ENCODE measurements around the gene SLAMF1. TPM values are rescaled to one million over a fixed set of nuclear protein-coding genes. Genes with fewer than 3 reads are reported as not detected.

Gene SLAMF1
- total and polyA plus RNA-seq, 9 of the 15 experiments (the other 6 are each of a cell fraction or from before 2014, with no cell fraction given): 0.04 to 0.17 (median 0.11) TPM; not detected in 4

GRCh38 chr1:160681066-160681890 is 34.4 kb upstream of the SLAMF1 start (continued):
- TF ChIP-seq, protein P1, sequence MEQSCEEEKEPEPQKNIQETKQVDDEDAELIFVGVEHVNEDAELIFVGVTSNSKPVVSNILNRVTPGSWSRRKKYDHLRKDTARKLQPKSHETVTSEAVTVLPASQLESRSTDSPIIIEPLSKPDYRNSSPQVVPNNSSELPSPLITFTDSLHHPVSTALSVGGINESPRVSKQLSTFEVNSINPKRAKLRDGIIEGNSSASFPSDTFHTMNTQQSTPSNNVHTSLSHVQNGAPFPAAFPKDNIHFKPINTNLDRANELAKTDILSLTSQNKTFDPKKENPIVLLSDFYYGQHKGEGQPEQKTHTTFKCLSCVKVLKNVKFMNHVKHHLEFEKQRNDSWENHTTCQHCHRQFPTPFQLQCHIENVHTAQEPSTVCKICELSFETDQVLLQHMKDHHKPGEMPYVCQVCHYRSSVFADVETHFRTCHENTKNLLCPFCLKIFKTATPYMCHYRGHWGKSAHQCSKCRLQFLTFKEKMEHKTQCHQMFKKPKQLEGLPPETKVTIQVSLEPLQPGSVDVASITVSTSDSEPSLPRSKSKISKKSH (CRISPR knock-in tag; IDR thresholded peaks at IDR 0.05): no peak
- TF ChIP-seq ZNF589 (CRISPR knock-in tag; IDR thresholded peaks at IDR 0.05; ENCODE audit: low read depth) (no peak), ZNF354B (CRISPR knock-in tag; IDR thresholded peaks at IDR 0.05) (no peak), POLR2AphosphoS2 (IDR thresholded peaks at IDR 0.05; ENCODE audit: low read length) (no peak), ZKSCAN3 (CRISPR knock-in tag; IDR thresholded peaks at IDR 0.05) (no peak), ZNF76 (CRISPR knock-in tag; IDR thresholded peaks at IDR 0.05; ENCODE audit: borderline replicate concordance) (no peak), EP400 (IDR thresholded peaks at IDR 0.05) (no peak), ARID2 (IDR thresholded peaks at IDR 0.05) (no peak), ADNP (tag; IDR thresholded peaks at IDR 0.05) (no peak), NFATC3 (IDR thresholded peaks at IDR 0.05) (no peak), XRCC5 (IDR thresholded peaks at IDR 0.05; ENCODE audit: low read depth, low read length) (peak; percentile 89; the same call in 1 of the 2 replicates), ILF3 (IDR thresholded peaks at IDR 0.05; ENCODE audit: borderline replicate concordance) (no peak), ZNF780A (CRISPR knock-in tag; IDR thresholded peaks at IDR 0.05) (no peak)
- TF ChIP-seq, protein P2, sequence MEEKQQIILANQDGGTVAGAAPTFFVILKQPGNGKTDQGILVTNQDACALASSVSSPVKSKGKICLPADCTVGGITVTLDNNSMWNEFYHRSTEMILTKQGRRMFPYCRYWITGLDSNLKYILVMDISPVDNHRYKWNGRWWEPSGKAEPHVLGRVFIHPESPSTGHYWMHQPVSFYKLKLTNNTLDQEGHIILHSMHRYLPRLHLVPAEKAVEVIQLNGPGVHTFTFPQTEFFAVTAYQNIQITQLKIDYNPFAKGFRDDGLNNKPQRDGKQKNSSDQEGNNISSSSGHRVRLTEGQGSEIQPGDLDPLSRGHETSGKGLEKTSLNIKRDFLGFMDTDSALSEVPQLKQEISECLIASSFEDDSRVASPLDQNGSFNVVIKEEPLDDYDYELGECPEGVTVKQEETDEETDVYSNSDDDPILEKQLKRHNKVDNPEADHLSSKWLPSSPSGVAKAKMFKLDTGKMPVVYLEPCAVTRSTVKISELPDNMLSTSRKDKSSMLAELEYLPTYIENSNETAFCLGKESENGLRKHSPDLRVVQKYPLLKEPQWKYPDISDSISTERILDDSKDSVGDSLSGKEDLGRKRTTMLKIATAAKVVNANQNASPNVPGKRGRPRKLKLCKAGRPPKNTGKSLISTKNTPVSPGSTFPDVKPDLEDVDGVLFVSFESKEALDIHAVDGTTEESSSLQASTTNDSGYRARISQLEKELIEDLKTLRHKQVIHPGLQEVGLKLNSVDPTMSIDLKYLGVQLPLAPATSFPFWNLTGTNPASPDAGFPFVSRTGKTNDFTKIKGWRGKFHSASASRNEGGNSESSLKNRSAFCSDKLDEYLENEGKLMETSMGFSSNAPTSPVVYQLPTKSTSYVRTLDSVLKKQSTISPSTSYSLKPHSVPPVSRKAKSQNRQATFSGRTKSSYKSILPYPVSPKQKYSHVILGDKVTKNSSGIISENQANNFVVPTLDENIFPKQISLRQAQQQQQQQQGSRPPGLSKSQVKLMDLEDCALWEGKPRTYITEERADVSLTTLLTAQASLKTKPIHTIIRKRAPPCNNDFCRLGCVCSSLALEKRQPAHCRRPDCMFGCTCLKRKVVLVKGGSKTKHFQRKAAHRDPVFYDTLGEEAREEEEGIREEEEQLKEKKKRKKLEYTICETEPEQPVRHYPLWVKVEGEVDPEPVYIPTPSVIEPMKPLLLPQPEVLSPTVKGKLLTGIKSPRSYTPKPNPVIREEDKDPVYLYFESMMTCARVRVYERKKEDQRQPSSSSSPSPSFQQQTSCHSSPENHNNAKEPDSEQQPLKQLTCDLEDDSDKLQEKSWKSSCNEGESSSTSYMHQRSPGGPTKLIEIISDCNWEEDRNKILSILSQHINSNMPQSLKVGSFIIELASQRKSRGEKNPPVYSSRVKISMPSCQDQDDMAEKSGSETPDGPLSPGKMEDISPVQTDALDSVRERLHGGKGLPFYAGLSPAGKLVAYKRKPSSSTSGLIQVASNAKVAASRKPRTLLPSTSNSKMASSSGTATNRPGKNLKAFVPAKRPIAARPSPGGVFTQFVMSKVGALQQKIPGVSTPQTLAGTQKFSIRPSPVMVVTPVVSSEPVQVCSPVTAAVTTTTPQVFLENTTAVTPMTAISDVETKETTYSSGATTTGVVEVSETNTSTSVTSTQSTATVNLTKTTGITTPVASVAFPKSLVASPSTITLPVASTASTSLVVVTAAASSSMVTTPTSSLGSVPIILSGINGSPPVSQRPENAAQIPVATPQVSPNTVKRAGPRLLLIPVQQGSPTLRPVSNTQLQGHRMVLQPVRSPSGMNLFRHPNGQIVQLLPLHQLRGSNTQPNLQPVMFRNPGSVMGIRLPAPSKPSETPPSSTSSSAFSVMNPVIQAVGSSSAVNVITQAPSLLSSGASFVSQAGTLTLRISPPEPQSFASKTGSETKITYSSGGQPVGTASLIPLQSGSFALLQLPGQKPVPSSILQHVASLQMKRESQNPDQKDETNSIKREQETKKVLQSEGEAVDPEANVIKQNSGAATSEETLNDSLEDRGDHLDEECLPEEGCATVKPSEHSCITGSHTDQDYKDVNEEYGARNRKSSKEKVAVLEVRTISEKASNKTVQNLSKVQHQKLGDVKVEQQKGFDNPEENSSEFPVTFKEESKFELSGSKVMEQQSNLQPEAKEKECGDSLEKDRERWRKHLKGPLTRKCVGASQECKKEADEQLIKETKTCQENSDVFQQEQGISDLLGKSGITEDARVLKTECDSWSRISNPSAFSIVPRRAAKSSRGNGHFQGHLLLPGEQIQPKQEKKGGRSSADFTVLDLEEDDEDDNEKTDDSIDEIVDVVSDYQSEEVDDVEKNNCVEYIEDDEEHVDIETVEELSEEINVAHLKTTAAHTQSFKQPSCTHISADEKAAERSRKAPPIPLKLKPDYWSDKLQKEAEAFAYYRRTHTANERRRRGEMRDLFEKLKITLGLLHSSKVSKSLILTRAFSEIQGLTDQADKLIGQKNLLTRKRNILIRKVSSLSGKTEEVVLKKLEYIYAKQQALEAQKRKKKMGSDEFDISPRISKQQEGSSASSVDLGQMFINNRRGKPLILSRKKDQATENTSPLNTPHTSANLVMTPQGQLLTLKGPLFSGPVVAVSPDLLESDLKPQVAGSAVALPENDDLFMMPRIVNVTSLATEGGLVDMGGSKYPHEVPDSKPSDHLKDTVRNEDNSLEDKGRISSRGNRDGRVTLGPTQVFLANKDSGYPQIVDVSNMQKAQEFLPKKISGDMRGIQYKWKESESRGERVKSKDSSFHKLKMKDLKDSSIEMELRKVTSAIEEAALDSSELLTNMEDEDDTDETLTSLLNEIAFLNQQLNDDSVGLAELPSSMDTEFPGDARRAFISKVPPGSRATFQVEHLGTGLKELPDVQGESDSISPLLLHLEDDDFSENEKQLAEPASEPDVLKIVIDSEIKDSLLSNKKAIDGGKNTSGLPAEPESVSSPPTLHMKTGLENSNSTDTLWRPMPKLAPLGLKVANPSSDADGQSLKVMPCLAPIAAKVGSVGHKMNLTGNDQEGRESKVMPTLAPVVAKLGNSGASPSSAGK (IDR thresholded peaks at IDR 0.05): no peak
- TF ChIP-seq, protein P3, sequence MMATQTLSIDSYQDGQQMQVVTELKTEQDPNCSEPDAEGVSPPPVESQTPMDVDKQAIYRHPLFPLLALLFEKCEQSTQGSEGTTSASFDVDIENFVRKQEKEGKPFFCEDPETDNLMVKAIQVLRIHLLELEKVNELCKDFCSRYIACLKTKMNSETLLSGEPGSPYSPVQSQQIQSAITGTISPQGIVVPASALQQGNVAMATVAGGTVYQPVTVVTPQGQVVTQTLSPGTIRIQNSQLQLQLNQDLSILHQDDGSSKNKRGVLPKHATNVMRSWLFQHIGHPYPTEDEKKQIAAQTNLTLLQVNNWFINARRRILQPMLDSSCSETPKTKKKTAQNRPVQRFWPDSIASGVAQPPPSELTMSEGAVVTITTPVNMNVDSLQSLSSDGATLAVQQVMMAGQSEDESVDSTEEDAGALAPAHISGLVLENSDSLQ (IDR thresholded peaks at IDR 0.05): no peak
